Mucosa of rectum (tissue), 2 donors: ENCODE data around the gene ATP5F1B.

Experiments used
- H3K27ac ChIP-seq, 2 donors: one replicate each; pipeline ENCODE4 v1.7.0; 2013; ENCODE audit warnings: inconsistent platforms in 2 of 2, low read depth in 2 of 2, low read length in 2 of 2
- H3K27me3 ChIP-seq, 2 donors: one replicate each; pipeline ENCODE4 v1.7.0; 2013; ENCODE audit warnings: low read length in 2 of 2; ENCODE audit not compliant: control insufficient read depth in 2 of 2, insufficient read depth in 2 of 2
- H3K36me3 ChIP-seq, 2 donors: one replicate each; pipeline ENCODE4 v1.7.0; 2013; ENCODE audit warnings: low read length in 2 of 2; ENCODE audit not compliant: control insufficient read depth in 2 of 2, insufficient read depth in 2 of 2
- H3K4me1 ChIP-seq, 2 donors: one replicate each; pipeline ENCODE4 v1.7.0; 2013; ENCODE audit warnings: low read length in 2 of 2, mild to moderate bottlenecking in 1 of 2; ENCODE audit not compliant: control insufficient read depth in 2 of 2, insufficient read depth in 2 of 2
- H3K4me3 ChIP-seq, 2 donors: one replicate each; pipeline ENCODE4 v1.7.0; 2013; ENCODE audit warnings: low read length in 2 of 2
- H3K9ac ChIP-seq, 2 donors: one replicate each; pipeline ENCODE4 v1.7.0; 2013; ENCODE audit warnings: low read length in 2 of 2, low read depth in 1 of 2, mild to moderate bottlenecking in 1 of 2
- H3K9me3 ChIP-seq, 2 donors: one replicate each; pipeline ENCODE4 v1.7.0; 2013; ENCODE audit warnings: low read length in 2 of 2; ENCODE audit not compliant: control insufficient read depth in 2 of 2
- donor health status: healthy.
- donor health status: Normal muscosa, but diverticular disease.

The ATP5F1B gene

DNA sequence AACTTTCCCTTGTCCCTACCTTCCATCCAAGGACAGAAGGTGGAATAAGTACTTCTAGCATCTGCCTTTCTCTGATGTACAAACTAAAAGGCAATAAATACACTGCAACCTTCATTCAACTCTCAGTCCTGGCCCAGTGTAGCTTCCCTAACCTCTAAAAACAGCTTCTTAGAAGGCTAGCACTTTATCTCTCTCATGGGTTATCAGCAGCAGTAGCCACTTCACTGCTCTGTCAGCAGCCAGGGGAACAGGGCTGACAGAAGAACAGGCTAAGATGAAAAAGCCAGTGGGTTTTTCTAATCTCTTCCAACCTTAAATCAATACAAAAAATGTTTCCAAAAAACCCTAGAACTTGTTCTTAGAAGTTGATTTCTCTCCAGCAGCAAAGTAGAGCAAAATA lies 28.9 kb downstream of the ATP5F1B start:
- H3K4me1 ChIP-seq = no peaks in the 10 kb centered on the region
- H3K36me3 ChIP-seq = peaks cover 66 to 78% of the 10 kb centered on the region in 2 donors
- H3K4me3 ChIP-seq = no peak overlapping the region
- H3K9me3 ChIP-seq = no peaks in the 10 kb centered on the region
- H3K27ac ChIP-seq = no peak overlapping the region
- H3K9ac ChIP-seq = no peak overlapping the region
- H3K27me3 ChIP-seq = no peaks in the 10 kb centered on the region

DNA sequence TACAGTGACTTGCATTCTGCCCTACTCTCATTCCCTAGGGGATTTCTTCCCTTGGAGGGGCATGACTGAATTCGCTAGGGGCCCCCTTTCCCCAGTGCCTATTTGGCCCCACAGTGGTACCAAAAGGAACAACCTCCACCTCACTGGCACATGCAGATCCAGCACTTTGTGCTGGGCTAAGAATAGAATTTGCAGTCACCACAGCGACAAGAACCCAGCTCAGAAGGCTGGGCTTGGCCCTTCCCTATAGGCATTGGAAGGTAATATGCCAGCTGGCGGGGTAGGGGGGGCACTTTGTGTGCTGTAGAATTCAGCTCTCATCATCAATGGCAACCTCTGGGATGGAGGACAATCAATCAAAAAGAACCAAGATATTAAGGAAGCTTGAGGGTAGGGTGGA lies 29.5 kb downstream of the ATP5F1B start:
- Histone ChIP-seq H3K27ac (no peak overlapping the region), H3K36me3 (peaks cover 73 to 82% of the 10 kb centered on the region in 2 donors), H3K9me3 (no peaks in the 10 kb centered on the region), H3K4me1 (no peaks in the 10 kb centered on the region), H3K4me3 (no peak overlapping the region), H3K27me3 (no peaks in the 10 kb centered on the region), H3K9ac (no peak overlapping the region)

DNA sequence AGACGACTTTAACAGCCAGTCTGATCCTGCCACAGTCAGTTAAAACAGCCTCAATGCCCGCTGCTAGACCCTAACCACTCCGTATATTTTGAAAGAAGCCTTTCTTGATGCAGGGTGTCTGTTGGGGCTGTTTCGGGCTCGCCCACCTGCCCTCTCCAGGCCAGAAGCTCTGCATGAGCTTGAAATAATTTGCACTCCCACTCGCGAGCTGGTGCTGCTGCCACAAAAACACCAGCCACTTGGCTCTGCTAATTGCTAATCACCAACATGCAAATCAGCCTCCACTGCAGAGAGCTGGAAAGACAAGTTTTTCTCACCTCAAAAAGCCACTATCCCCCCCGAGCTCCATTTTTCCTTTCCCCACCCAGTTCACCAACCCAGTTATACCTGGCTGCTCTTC lies 31.2 kb downstream of the ATP5F1B start:
- Histone ChIP-seq H3K27me3 (no peaks in the 10 kb centered on the region), H3K27ac (no peak overlapping the region), H3K36me3 (peaks cover 80 to 89% of the 10 kb centered on the region in 2 donors), H3K4me3 (no peak overlapping the region), H3K9ac (no peak overlapping the region), H3K9me3 (no peaks in the 10 kb centered on the region), H3K4me1 (no peaks in the 10 kb centered on the region)

DNA sequence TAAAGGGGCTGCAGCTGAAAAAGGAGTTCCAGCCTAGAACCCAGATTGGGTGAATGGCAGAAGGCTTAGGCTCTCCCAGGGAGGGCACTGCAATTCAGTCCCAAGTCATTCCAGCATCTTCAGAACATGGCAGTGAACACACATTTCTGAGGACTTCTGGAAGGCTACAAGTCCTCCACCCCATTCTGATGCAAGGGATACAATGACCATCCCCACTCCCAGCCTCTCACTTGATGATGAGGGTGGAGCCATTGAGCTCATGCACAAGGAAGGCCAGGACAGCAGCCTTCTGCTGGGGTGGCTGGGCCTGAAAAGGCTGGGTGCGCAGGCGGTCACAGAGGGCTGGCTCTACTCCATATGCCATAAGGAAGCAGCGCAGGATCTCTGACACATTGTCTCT lies 41.4 kb downstream of the ATP5F1B start:
- Histone ChIP-seq H3K9ac (no peak overlapping the region), H3K36me3 (peaks cover 83 to 90% of the 10 kb centered on the region in 2 donors), H3K4me3 (no peak overlapping the region), H3K27me3 (no peaks in the 10 kb centered on the region), H3K9me3 (no peaks in the 10 kb centered on the region), H3K27ac (no peak overlapping the region), H3K4me1 (no peaks in the 10 kb centered on the region)

DNA sequence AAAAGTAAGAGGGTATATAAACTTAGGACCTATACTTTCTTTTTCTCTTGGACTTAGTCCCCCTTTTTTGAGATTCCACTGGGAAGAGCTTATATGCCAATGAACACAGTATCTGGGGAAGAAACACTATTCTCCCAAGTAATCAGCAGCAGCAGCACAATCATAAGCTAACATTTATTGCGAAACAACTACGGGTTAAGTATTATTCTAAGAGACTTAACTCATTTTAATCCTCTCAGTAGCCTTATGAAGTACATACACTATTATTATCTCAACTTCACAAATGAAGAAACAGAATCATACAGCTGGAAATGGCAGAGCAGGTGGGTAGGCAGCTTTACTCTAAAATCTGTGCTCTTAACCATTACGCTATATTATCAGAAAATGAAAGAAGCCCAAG lies 43.5 kb downstream of the ATP5F1B start:
- no peak overlapping the region for H3K27ac ChIP-seq
- H3K36me3 ChIP-seq = peaks cover 90 to 97% of the 10 kb centered on the region in 2 donors
- no peaks in the 10 kb centered on the region for H3K4me1 ChIP-seq
- no peaks in the 10 kb centered on the region for H3K27me3 ChIP-seq
- H3K9me3 ChIP-seq = no peaks in the 10 kb centered on the region
- no peak overlapping the region for H3K4me3 ChIP-seq
- no peak overlapping the region for H3K9ac ChIP-seq

DNA sequence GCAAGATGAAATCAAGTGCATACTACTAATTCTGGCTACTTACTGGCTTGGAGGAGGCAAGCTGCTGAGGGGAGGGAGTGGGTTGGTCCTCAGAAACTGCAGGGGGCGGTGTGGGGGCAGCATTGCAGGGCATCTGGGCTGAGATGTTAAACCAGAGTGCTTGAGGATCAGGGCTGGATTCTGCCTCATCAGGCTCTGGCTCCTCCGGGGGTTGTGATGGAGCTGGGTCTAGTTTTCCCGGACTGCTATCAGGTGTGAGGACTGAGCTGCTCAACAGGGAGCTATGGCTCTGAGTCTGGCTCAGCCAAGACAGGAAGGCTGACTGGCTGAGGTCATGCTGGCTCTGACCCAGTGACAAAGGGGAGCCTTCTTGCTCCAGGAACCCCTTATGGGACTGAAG lies 44.3 kb downstream of the ATP5F1B start:
- H3K4me3 ChIP-seq = no peak overlapping the region
- no peaks in the 10 kb centered on the region for H3K27me3 ChIP-seq
- H3K27ac ChIP-seq = no peak overlapping the region
- peaks cover 91 to 96% of the 10 kb centered on the region in 2 donors for H3K36me3 ChIP-seq
- H3K4me1 ChIP-seq = no peaks in the 10 kb centered on the region
- H3K9me3 ChIP-seq = no peaks in the 10 kb centered on the region
- H3K9ac ChIP-seq = no peak overlapping the region

DNA sequence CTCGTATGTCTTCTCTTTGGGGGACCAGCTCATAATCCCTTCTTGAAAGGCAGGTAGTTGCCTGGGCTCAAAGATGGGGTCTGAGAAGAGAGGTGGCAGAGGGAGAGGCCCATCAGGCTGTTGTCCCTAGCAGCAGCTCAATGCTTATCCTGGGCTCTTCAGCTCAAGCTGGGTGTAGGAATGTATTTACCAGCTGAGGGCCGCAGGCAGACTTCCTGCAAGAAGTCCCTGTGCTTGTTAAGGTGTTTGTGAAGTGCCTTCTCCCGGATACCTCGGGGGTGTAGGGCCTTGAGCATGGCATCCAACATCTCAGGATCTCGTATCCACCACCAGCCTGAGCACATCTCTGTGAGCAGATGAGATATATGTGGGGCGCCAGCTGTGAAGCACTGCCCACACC lies 45.0 kb downstream of the ATP5F1B start:
- H3K36me3 ChIP-seq = peaks cover 84 to 89% of the 10 kb centered on the region in 2 donors
- H3K4me1 ChIP-seq = no peaks in the 10 kb centered on the region
- H3K9me3 ChIP-seq = no peaks in the 10 kb centered on the region
- no peaks in the 10 kb centered on the region for H3K27me3 ChIP-seq
- H3K9ac ChIP-seq = no peak overlapping the region
- H3K4me3 ChIP-seq = no peak overlapping the region
- H3K27ac ChIP-seq = no peak overlapping the region

DNA sequence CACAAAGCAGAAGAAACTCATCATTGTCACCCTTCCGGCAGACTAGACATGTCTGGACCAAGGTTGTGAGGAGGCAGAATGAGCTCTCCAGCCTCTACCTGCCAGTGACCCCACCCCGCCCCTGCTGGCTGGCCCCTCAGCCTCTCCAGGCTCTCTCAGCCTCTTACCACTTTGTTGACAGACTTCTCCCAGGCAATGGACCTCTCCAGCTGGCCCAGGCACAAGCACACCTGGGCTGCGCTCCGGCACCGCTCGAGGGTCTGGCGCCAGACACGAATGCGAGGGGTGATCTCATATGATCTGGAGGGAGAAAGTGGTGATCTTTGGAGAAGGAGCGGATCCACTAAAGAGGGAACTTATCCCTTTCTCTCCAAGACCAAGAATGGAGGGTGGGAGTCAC lies 46.0 kb downstream of the ATP5F1B start:
- no peaks in the 10 kb centered on the region for H3K4me1 ChIP-seq
- no peaks in the 10 kb centered on the region for H3K27me3 ChIP-seq
- peaks cover 78 to 84% of the 10 kb centered on the region in 2 donors for H3K36me3 ChIP-seq
- no peak overlapping the region for H3K27ac ChIP-seq
- no peaks in the 10 kb centered on the region for H3K9me3 ChIP-seq
- H3K4me3 ChIP-seq = no peak overlapping the region
- no peak overlapping the region for H3K9ac ChIP-seq

DNA sequence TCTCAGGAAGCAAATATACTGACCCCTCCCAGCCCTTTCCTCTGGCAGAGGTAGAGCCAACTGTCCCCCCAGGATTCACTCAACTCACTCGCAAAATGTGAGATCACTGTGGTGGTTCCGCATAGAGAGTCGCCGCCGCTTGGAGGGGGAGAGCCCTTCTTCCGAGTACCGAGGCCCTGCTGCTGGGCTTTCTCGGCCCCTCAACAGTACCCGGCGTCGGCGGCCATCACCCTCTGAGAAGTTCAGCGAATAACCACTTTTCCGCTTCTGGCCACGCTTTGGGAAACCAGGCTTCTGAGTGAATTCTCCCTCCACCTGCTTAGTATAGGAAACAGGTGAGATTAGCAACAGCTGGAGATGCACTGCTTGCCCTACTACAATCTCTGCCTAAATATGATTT lies 46.7 kb downstream of the ATP5F1B start:
- H3K36me3 ChIP-seq = peaks cover 70 to 77% of the 10 kb centered on the region in 2 donors
- no peak overlapping the region for H3K4me3 ChIP-seq
- H3K4me1 ChIP-seq = no peaks in the 10 kb centered on the region
- no peak overlapping the region for H3K9ac ChIP-seq
- no peaks in the 10 kb centered on the region for H3K27me3 ChIP-seq
- H3K27ac ChIP-seq = no peak overlapping the region
- no peaks in the 10 kb centered on the region for H3K9me3 ChIP-seq

DNA sequence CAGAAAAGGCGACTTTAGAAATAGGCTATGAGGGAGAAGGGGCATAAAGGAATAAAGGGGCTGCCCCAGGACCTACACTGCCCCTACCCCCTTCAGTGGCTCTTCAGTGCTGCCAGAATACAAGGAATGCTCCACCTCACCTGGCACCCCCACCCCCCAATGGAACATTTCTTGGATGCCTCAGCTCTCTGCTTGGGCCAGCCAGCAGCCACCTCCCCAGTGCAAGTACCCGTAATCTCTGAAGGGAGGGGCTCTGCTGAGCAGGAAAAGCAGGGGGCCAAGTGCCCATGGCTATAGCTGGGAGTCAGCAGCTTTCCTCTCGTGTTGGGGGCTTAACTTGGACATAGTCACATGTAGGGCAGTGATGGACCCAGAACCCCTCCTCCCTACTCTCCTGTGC lies 49.0 kb downstream of the ATP5F1B start:
- H3K9ac ChIP-seq = no peak overlapping the region
- H3K4me1 ChIP-seq = no peaks in the 10 kb centered on the region
- H3K36me3 ChIP-seq = peaks cover 52 to 57% of the 10 kb centered on the region in 2 donors
- no peak overlapping the region for H3K4me3 ChIP-seq
- H3K9me3 ChIP-seq = no peaks in the 10 kb centered on the region
- H3K27me3 ChIP-seq = no peaks in the 10 kb centered on the region
- no peak overlapping the region for H3K27ac ChIP-seq
